Trophoblast cell (in vitro differentiated cells and primary cell): Measurements from ENCODE around the gene TACC2.

Source experiments
- DNase-seq, 2 donors: peaks; one replicate each; pipeline ENCODE4 v3.0.0-alpha.2; 2016
- H2AFZ ChIP-seq: 2 replicates; pipeline ENCODE4 v1.6.1; 2013; ENCODE audit warnings: low read length, moderate library complexity, mild to moderate bottlenecking; ENCODE audit not compliant: insufficient read depth, poor library complexity
- H2AK5ac ChIP-seq: 2 replicates; pipeline ENCODE4 v1.6.1; 2013; ENCODE audit warnings: mild to moderate bottlenecking, low read length
- H2BK120ac ChIP-seq: 2 replicates; pipeline ENCODE4 v1.6.1; 2013; ENCODE audit warnings: low read length, mild to moderate bottlenecking, moderate library complexity; ENCODE audit not compliant: insufficient read depth, poor library complexity
- H2BK12ac ChIP-seq: 2 replicates; pipeline ENCODE4 v1.6.1; 2013; ENCODE audit warnings: mild to moderate bottlenecking, low read length, moderate library complexity
- H2BK5ac ChIP-seq: 2 replicates; pipeline ENCODE4 v1.6.1; 2013; ENCODE audit warnings: low read length, low read depth, moderate library complexity, mild to moderate bottlenecking; ENCODE audit not compliant: poor library complexity
- H3K14ac ChIP-seq: 2 replicates; pipeline ENCODE4 v1.6.1; 2013; ENCODE audit warnings: mild to moderate bottlenecking, low read length
- H3K18ac ChIP-seq: 2 replicates; pipeline ENCODE4 v1.6.1; 2013; ENCODE audit warnings: mild to moderate bottlenecking, low read length
- H3K23ac ChIP-seq: 2 replicates; pipeline ENCODE4 v1.6.1; 2013; ENCODE audit warnings: low read length
- H3K27ac ChIP-seq: 2 replicates; pipeline ENCODE4 v1.5.1; 2013; ENCODE audit warnings: low read depth, mild to moderate bottlenecking, inconsistent platforms, low read length, moderate library complexity
- H3K27me3 ChIP-seq: 2 replicates; pipeline ENCODE4 v1.6.1; 2013; ENCODE audit warnings: inconsistent platforms, mild to moderate bottlenecking, low read length, moderate library complexity; ENCODE audit not compliant: insufficient read depth
- H3K36me3 ChIP-seq, 2 experiments: 1 replicate in 1 of 2; 2 replicates in 1 of 2; pipeline ENCODE4 v1.6.1; 2013; ENCODE audit warnings: low read length in 2 of 2, mild to moderate bottlenecking in 2 of 2, moderate library complexity in 1 of 2; ENCODE audit not compliant: insufficient read depth in 2 of 2, control insufficient read depth in 1 of 2
- H3K4ac ChIP-seq: 2 replicates; pipeline ENCODE4 v1.6.1; 2013; ENCODE audit warnings: low read depth, mild to moderate bottlenecking, low read length, moderate library complexity
- H3K4me1 ChIP-seq, 2 experiments: 1 replicate in 1 of 2; 2 replicates in 1 of 2; pipeline ENCODE4 v1.6.1; 2013; ENCODE audit warnings: low read length in 2 of 2, mild to moderate bottlenecking in 2 of 2, moderate library complexity in 1 of 2; ENCODE audit not compliant: insufficient read depth in 2 of 2, control insufficient read depth in 1 of 2
- H3K4me2 ChIP-seq: 2 replicates; pipeline ENCODE4 v1.6.1; 2013; ENCODE audit warnings: inconsistent platforms, mild to moderate bottlenecking, low read length, moderate library complexity
- H3K4me3 ChIP-seq: 2 replicates; pipeline ENCODE4 v1.5.1; 2013; ENCODE audit warnings: mild to moderate bottlenecking, low read depth, low read length, inconsistent platforms
- H3K79me1 ChIP-seq: one replicate; pipeline ENCODE4 v1.6.1; 2013; ENCODE audit warnings: low read length
- H3K79me2 ChIP-seq: 2 replicates; pipeline ENCODE4 v1.6.1; 2013; ENCODE audit warnings: low read length, mild to moderate bottlenecking; ENCODE audit not compliant: control insufficient read depth, insufficient read depth, poor library complexity
- H3K9ac ChIP-seq: 2 replicates; pipeline ENCODE4 v1.6.1; 2013; ENCODE audit warnings: mild to moderate bottlenecking, low read length
- H3K9me3 ChIP-seq: 2 replicates; pipeline ENCODE4 v1.6.1; 2013; ENCODE audit warnings: low read depth, mild to moderate bottlenecking, control low read depth, inconsistent platforms, low read length; ENCODE audit not compliant: insufficient read depth
- H4K12ac ChIP-seq: 2 replicates; pipeline ENCODE4 v1.6.1; 2013; ENCODE audit warnings: low read depth, mild to moderate bottlenecking, low read length, moderate library complexity
- H4K8ac ChIP-seq: 2 replicates; pipeline ENCODE4 v1.6.1; 2013; ENCODE audit warnings: low read depth, mild to moderate bottlenecking, low read length, moderate library complexity
- H4K91ac ChIP-seq: one replicate; pipeline ENCODE4 v1.6.1; 2013; ENCODE audit warnings: low read depth, mild to moderate bottlenecking, low read length, moderate library complexity
- WGBS: extraction: QIAGEN DNeasy Blood & Tissue Kit; methylation state at CpG from one replicate; pipeline ENCODE4 v1.1.7; 2013; ENCODE audit warnings: missing lambda C conversion rate; ENCODE audit not compliant: insufficient read length, insufficient coverage; ENCODE audit errors: extremely low coverage; 5-methylcytosine and 5-hydroxymethylcytosine counted together

TACC2 gene

DNA sequence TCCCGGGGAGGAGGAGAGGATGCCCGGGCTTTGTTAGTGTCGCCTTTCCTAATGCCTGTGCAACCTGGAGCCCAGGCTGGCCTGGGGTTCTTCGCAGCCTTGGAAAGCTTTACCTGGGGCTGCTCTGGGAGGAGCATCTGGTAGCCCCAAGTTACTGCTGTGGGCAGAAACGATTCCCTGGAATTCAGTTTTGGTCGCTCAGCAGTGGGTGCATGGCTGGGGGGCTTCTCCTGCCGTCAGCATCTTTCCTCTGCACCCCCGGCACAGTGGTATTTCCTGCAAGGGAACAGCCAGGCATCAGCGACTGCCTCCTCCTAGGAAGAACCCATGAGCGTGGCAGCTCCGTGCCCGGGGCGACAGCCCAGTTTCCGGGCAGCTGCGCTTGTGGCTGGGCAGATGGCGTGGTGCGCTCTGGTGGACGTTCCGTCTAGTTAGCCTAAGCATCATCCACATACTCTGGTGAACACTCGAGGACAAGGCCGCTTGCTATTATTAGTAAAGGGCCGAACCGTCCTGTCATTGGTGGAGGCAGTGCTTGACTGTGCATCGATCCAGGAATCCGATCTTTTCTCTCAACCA lies 175.1 kb downstream of the TACC2 start:
- H2AFZ ChIP-seq: no peak overlapping the region
- H2AK5ac ChIP-seq: no peak overlapping the region
- peaks cover 17% of the 10 kb centered on the region for H3K27me3 ChIP-seq
- no peaks in the 10 kb centered on the region for H3K79me2 ChIP-seq
- WGBS: no CpG with 5 or more reads among the region's 25 CpGs
- H3K27ac ChIP-seq: no peak overlapping the region
- no peak overlapping the region for H2BK5ac ChIP-seq
- no peak overlapping the region for H2BK12ac ChIP-seq
- no peak overlapping the region for H3K9ac ChIP-seq
- H3K14ac ChIP-seq: no peak overlapping the region
- H3K79me1 ChIP-seq: no peaks in the 10 kb centered on the region
- H4K8ac ChIP-seq: no peak overlapping the region
- H4K12ac ChIP-seq: no peak overlapping the region
- H3K4me3 ChIP-seq: peak overlapping the region; percentile 70
- H2BK120ac ChIP-seq: no peak overlapping the region
- no peak overlapping the region for H3K4ac ChIP-seq
- H4K91ac ChIP-seq: no peak overlapping the region
- H3K4me1 ChIP-seq: peaks cover 6 to 16% of the 10 kb centered on the region in 2 experiments
- H3K18ac ChIP-seq: no peak overlapping the region
- H3K36me3 ChIP-seq: no peaks in the 10 kb centered on the region
- peak overlapping the region; percentile 95 for H3K4me2 ChIP-seq
- no peaks in the 10 kb centered on the region for H3K9me3 ChIP-seq
- DNase-seq: no peak
- H3K23ac ChIP-seq: no peak overlapping the region

DNA sequence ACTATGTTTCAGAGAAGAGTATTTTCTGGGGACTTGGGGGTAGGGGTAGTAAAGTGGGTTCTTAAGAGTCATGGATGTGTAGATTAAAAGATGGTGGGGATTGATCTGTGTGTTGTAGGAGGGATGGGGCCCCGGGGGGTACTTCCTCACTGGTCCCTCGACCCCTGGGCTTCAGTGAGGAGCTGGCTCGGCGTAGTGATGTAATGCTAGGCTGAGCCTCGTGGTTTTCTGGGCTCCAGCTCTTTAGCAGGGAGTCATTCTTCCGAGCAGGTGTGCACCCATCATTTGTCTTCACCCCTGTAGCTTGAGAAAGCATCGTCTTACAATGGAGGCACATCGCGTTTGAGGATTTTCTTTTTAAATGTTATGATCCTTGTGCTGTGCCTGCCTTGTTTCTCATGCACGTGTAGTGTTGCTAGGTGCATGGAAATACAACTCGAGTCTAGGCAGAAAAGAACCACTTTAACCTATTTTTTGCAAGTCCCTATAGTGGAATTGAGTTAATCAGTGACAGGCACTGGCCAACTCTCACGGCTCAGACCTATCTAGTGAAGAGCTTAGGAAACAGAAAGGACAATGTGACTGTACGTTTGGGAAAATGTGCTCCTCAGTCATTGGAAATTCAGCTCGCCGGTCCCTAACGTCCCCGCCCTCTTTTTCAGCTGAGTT lies 176.0 kb downstream of the TACC2 start:
- Histone ChIP-seq H3K23ac (peak overlapping the region; percentile 63), H4K8ac (no peak overlapping the region), H3K4me2 (no peak overlapping the region), H2BK5ac (no peak overlapping the region), H3K14ac (no peak overlapping the region), H2BK12ac (no peak overlapping the region), H3K79me2 (no peaks in the 10 kb centered on the region), H3K36me3 (no peaks in the 10 kb centered on the region), H3K9me3 (no peaks in the 10 kb centered on the region), H3K9ac (no peak overlapping the region), H3K18ac (no peak overlapping the region), H3K27me3 (peaks cover 17% of the 10 kb centered on the region), H4K91ac (no peak overlapping the region), H3K79me1 (no peaks in the 10 kb centered on the region), H3K4me3 (no peak overlapping the region), H2BK120ac (no peak overlapping the region), H3K4ac (no peak overlapping the region), H3K4me1 (peaks cover 6 to 16% of the 10 kb centered on the region in 2 experiments), H4K12ac (no peak overlapping the region), H3K27ac (no peak overlapping the region), H2AFZ (no peak overlapping the region), H2AK5ac (no peak overlapping the region)
- DNase-seq: no peak
- no CpG with 5 or more reads among the region's 17 CpGs for WGBS

DNA sequence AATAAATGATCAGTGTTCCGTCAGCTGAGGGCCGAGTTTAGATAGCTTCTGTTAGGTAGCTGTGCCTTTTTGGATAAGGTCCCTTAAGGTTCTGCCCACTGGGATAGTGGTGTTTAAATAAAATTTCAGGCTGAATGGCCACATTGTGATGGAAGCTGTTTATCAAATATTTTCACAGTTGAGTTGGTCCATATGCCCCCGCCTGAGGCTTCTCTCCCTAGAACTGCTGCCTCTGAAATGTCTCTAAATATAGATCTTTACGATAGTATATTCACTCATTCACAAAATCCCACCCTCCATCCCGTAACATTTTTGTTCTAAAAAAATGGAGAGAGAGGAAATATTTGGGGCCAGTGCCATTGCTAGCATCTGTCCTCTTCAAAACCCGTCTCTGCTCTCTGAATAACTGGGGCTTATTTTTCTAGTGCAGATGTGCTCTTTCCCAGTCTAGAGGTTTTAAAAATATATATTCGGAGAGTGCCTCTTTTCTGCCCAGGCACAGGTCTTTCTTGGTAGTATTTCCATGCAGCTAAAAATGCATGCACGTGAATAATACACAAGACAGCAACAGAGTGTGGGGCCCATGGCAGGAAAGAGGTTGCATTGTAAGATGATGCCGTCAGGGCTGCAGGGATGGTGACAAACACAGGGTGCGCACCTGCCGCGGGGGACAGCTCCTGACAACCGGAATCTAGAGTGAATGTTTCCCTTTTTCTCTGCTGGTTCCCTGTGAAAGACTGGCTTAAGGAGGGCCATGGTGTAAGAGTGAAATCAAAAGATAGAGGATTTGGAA lies 176.7 kb downstream of the TACC2 start:
- WGBS: 100% methylated on average over 2 of the region's 13 CpGs
- Histone ChIP-seq H2BK5ac (no peak overlapping the region), H3K9ac (no peak overlapping the region), H2BK120ac (no peak overlapping the region), H3K79me2 (no peaks in the 10 kb centered on the region), H3K4me3 (no peak overlapping the region), H2BK12ac (no peak overlapping the region), H2AFZ (no peak overlapping the region), H3K4me1 (peaks cover 6 to 18% of the 10 kb centered on the region in 2 experiments), H3K27me3 (peaks cover 17% of the 10 kb centered on the region), H4K12ac (no peak overlapping the region), H2AK5ac (no peak overlapping the region), H3K4ac (no peak overlapping the region), H4K91ac (no peak overlapping the region), H4K8ac (no peak overlapping the region), H3K9me3 (no peaks in the 10 kb centered on the region), H3K4me2 (no peak overlapping the region), H3K14ac (no peak overlapping the region), H3K36me3 (no peaks in the 10 kb centered on the region), H3K27ac (no peak overlapping the region), H3K79me1 (no peaks in the 10 kb centered on the region), H3K18ac (no peak overlapping the region), H3K23ac (peak overlapping the region; percentile 63)
- no peak for DNase-seq

DNA sequence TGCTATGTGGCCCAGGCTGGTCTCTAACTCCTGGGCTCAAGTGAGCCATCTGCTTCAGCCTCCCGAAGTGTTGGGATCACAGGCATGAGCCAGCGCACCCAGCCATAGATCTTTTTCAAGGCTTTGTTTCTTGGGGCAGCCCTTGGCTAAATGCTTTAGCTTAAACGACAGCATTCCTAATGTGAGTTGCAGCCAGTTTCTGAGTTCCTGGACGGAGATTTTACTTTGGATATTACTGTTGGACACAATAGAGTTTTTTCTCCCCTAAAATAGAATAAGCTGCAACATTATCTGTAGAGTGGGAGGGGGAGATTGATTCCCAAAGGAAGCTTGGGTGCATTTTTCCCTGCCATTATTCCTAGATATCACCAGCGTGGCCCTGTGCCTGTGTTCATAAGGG lies 179.1 kb downstream of the TACC2 start:
- H3K4me3 ChIP-seq: no peak overlapping the region
- H2BK5ac ChIP-seq: no peak overlapping the region
- no CpG with 5 or more reads among the region's 5 CpGs for WGBS
- DNase-seq: no peak
- H3K9ac ChIP-seq: no peak overlapping the region
- H4K8ac ChIP-seq: no peak overlapping the region
- H3K27me3 ChIP-seq: peaks cover 17% of the 10 kb centered on the region
- no peak overlapping the region for H3K23ac ChIP-seq
- no peaks in the 10 kb centered on the region for H3K9me3 ChIP-seq
- no peak overlapping the region for H2AFZ ChIP-seq
- H3K79me2 ChIP-seq: no peaks in the 10 kb centered on the region
- no peak overlapping the region for H3K18ac ChIP-seq
- peaks cover 12 to 24% of the 10 kb centered on the region in 2 experiments for H3K4me1 ChIP-seq
- H2BK120ac ChIP-seq: no peak overlapping the region
- no peak overlapping the region for H4K12ac ChIP-seq
- peaks cover 2% of the 10 kb centered on the region for H3K79me1 ChIP-seq
- no peak overlapping the region for H3K4me2 ChIP-seq
- H3K27ac ChIP-seq: no peak overlapping the region
- no peaks in the 10 kb centered on the region for H3K36me3 ChIP-seq
- no peak overlapping the region for H3K14ac ChIP-seq
- no peak overlapping the region for H2BK12ac ChIP-seq
- H2AK5ac ChIP-seq: no peak overlapping the region
- H4K91ac ChIP-seq: no peak overlapping the region
- no peak overlapping the region for H3K4ac ChIP-seq
